Measurements from ENCODE around the gene ZNF362.

GRCh38 chr1:33326785-33327184 is 70.5 kb downstream of the ZNF362 start:
- no peak for TF ChIP-seq YY1 (IDR thresholded peaks at IDR 0.05; ENCODE audit: low read depth)
- TF ChIP-seq NFIC (IDR thresholded peaks at IDR 0.05), result no peak
- TF ChIP-seq REST (IDR thresholded peaks at IDR 0.05; ENCODE audit: low read depth), result no peak
- no peak for TF ChIP-seq RAD21 (IDR thresholded peaks at IDR 0.05; ENCODE audit: low read depth)
- no peak for TF ChIP-seq USF1 (IDR thresholded peaks at IDR 0.05)
- no peak for TF ChIP-seq CEBPB (IDR thresholded peaks at IDR 0.05)

Data from Ishikawa (cell line).